PC-9 (cell line): Measurements from ENCODE around the gene DNAAF1.

Experiments
- EZH2 ChIP-seq: fragments of 200-600 bp; sonication (generic); IDR thresholded peaks from 2 replicates; pipeline ENCODE4 v1.8.0; 2017; ENCODE audit warnings: antibody characterized with exemption, low read depth
- TF ChIP-seq, protein P1 (sequence below): fragments of 200-600 bp; sonication (generic); conservative IDR thresholded peaks from 2 replicates; pipeline ENCODE4 v1.6.1; 2017; ENCODE audit warnings: mixed run types, antibody characterized with exemption, mild to moderate bottlenecking, moderate library complexity

GRCh38 chr16:84136331-84137125 lies 8.6 kb upstream of the DNAAF1 start:
- TF ChIP-seq, protein P1, sequence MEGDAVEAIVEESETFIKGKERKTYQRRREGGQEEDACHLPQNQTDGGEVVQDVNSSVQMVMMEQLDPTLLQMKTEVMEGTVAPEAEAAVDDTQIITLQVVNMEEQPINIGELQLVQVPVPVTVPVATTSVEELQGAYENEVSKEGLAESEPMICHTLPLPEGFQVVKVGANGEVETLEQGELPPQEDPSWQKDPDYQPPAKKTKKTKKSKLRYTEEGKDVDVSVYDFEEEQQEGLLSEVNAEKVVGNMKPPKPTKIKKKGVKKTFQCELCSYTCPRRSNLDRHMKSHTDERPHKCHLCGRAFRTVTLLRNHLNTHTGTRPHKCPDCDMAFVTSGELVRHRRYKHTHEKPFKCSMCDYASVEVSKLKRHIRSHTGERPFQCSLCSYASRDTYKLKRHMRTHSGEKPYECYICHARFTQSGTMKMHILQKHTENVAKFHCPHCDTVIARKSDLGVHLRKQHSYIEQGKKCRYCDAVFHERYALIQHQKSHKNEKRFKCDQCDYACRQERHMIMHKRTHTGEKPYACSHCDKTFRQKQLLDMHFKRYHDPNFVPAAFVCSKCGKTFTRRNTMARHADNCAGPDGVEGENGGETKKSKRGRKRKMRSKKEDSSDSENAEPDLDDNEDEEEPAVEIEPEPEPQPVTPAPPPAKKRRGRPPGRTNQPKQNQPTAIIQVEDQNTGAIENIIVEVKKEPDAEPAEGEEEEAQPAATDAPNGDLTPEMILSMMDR, result no peak
- no peak for TF ChIP-seq EZH2
